Spleen (tissue), 11 donors: ENCODE results near the gene SLC9A4. TPM values are rescaled to one million over a fixed set of nuclear protein-coding genes. Genes with fewer than 3 reads are reported as not detected.

Source experiments
- DNase-seq: peaks from one replicate; pipeline ENCODE4 v3.0.0-alpha.2; 2020
- H3K27ac ChIP-seq, 8 donors: fragments of 200-600 bp; sonication (generic) in 7 of 8; 1 replicate in 4 of 8; 2 replicates in 4 of 8; pipeline versions ENCODE4 v1.5.0 to v1.8.0; 2016 to 2021; ENCODE audit warnings: inconsistent platforms in 4 of 8, mild to moderate bottlenecking in 4 of 8, moderate library complexity in 1 of 8
- H3K27me3 ChIP-seq, 7 donors: fragments of 200-600 bp; sonication (generic) in 6 of 7; replicated peaks in 1 of 7; 1 replicate in 4 of 7; 2 replicates in 3 of 7; pipeline versions ENCODE4 v1.5.0 to v1.8.0; 2016 to 2021; ENCODE audit warnings: inconsistent platforms in 3 of 7, mild to moderate bottlenecking in 1 of 7
- H3K36me3 ChIP-seq, 6 donors: fragments of 200-600 bp; sonication (generic) in 5 of 6; 1 replicate in 4 of 6; 2 replicates in 2 of 6; pipeline versions ENCODE4 v1.5.0 to v1.8.0; 2016 to 2021; ENCODE audit warnings: inconsistent platforms in 2 of 6
- H3K4me1 ChIP-seq, 6 donors: fragments of 200-600 bp; sonication (generic) in 5 of 6; 1 replicate in 3 of 6; 2 replicates in 3 of 6; pipeline versions ENCODE4 v1.5.0 to v1.8.0; 2016 to 2021; ENCODE audit warnings: inconsistent platforms in 3 of 6
- H3K4me3 ChIP-seq, 8 donors: fragments of 200-600 bp; sonication (generic) in 7 of 8; 1 replicate in 4 of 8; 2 replicates in 4 of 8; pipeline versions ENCODE4 v1.5.0 to v1.8.0; 2016 to 2021; ENCODE audit warnings: inconsistent platforms in 4 of 8, mild to moderate bottlenecking in 4 of 8, moderate library complexity in 2 of 8
- H3K9me3 ChIP-seq, 8 donors: fragments of 200-600 bp; sonication (generic) in 7 of 8; 1 replicate in 4 of 8; 2 replicates in 4 of 8; pipeline versions ENCODE4 v1.5.0 to v1.8.0; 2016 to 2021; ENCODE audit warnings: inconsistent platforms in 4 of 8
- CTCF ChIP-seq, 11 experiments: fragments of 200-600 bp in 7 of 11; fragments of 450-650 bp in 4 of 11; sonication (generic) in 4 of 11; IDR thresholded peaks in 8 of 11; conservative IDR thresholded peaks in 3 of 11; 1 replicate in 7 of 11; 2 replicates in 4 of 11; pipeline versions ENCODE4 v1.4.0 to v1.8.0; 2016 to 2021; ENCODE audit warnings: antibody characterized with exemption in 11 of 11, inconsistent platforms in 4 of 11, mild to moderate bottlenecking in 1 of 11
- POLR2A ChIP-seq, 3 donors: fragments of 450-650 bp; IDR thresholded peaks; one replicate each; pipeline ENCODE4 v1.5.1; 2017; ENCODE audit warnings: antibody characterized with exemption in 3 of 3, mild to moderate bottlenecking in 1 of 3
- POLR2AphosphoS5 ChIP-seq, 3 donors: sonication (generic); formaldehyde crosslinking; IDR thresholded peaks; one replicate each; pipeline ENCODE4 v1.5.1; 2017; ENCODE audit warnings: antibody characterized with exemption in 3 of 3
- WGBS, 5 donors: extraction: QIAGEN DNeasy Blood & Tissue Kit in 3 of 5; methylation state at CpG; one replicate each; pipeline versions ENCODE4 v1.1.5 to v1.1.7; 2013 to 2018; 5-methylcytosine and 5-hydroxymethylcytosine counted together
- intact Hi-C: fragments of 100-400 bp; cut with DNase I; formaldehyde crosslinking; loops from one replicate; pipeline ENCODE4 v1.15.0; 2023; ENCODE audit warnings: low total_unique reads
- polyA plus RNA-seq, 3 donors: library from polyadenylated mRNA; stranded (reverse); fragments of 200-250 nt; gene quantifications; one replicate each; pipeline ENCODE4 v1.2.1, GENCODE V29; 2013
- total RNA-seq, 7 donors: library from RNA; depleted of rRNA in 3 of 7; stranded (reverse); fragments of >200 nt in 3 of 7; fragmentation: NEBNext Ultra II Directional in 4 of 7; extraction: Animal tissue kit (Norgen Biotek cat#: 25700) in 4 of 7; gene quantifications; one replicate each; pipeline versions ENCODE4 v1.1.0 to v1.2.1, GENCODE V29; 2016 to 2021
- donor health status: healthy with polysubstance abuse.
- donor health status: DM: no; HTN: no; CAD: no; lungs with moderate emphysema.
- donor health status: DM: no; HTN: no; CAD: no.
- donor health status: Bipolar disorder and iron deficiency.
- donor health status: healthy.
- donor health status: DM: no; HTN: no; CAD: no.
- donor health status: DM: yes; HTN: yes; CAD: no.

SLC9A4 gene
- total and polyA plus RNA-seq, 10 donors: 0.10 TPM; not detected in 9

- Histone ChIP-seq H3K27ac (no peak overlapping the region), H3K27me3 (peaks cover 0 to 13% (median 0%) of the 10 kb centered on the region in 7 donors), H3K4me1 (no peaks in the 10 kb centered on the region), H3K9me3 (peaks cover 4 to 26% (median 21%) of the 10 kb centered on the region in 8 donors), H3K36me3 (no peaks in the 10 kb centered on the region), H3K4me3 (no peak overlapping the region)
- TF ChIP-seq POLR2AphosphoS5 (IDR thresholded peaks at IDR 0.05) (no peak), POLR2A (IDR thresholded peaks at IDR 0.05) (no peak), CTCF (IDR thresholded peaks at IDR 0.05 in 8 of 11, conservative IDR thresholded peaks at IDR 0.05 in 3 of 11) (no peak)
- intact Hi-C loops: no loop called here
- WGBS, 5 donors: 70 to 94% (median 78%) methylated on average over 1 of the region's 1 CpG
- DNase-seq: no peak
Measured at GRCh38 chr2:102544182-102544581, 71.2 kb downstream of the SLC9A4 start.

DNA sequence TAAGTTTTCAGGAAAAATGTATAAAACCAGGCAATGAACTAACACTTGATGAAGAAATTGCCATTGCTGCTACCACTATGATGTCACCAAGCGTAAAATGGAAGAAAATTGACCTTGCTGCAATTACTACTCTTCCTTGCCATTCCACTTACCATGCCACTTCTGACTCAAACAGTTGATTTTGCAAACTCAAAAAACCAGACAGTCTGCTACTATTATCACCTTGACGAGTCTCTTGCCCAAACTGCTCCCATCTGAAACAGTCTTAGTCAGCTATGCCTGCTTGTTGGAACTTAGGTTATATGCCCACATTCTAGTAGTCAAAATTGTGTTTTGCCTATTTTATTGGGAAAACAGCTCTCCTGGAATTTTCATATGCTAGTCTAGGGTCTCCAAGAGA, 74.4 kb downstream of the SLC9A4 start:
- intact Hi-C loops: no loop called here
- Histone ChIP-seq H3K4me1 (no peaks in the 10 kb centered on the region), H3K27ac (no peak overlapping the region), H3K4me3 (no peak overlapping the region), H3K36me3 (no peaks in the 10 kb centered on the region), H3K9me3 (peaks cover 4 to 51% (median 43%) of the 10 kb centered on the region in 8 donors), H3K27me3 (peaks cover 0 to 5% (median 0%) of the 10 kb centered on the region in 7 donors)
- no peak for DNase-seq
- no peak for TF ChIP-seq POLR2AphosphoS5 (IDR thresholded peaks at IDR 0.05)
- TF ChIP-seq CTCF (IDR thresholded peaks at IDR 0.05 in 8 of 11, conservative IDR thresholded peaks at IDR 0.05 in 3 of 11): no peak
- TF ChIP-seq POLR2A (IDR thresholded peaks at IDR 0.05): no peak
- 78 to 91% (median 83%) methylated on average over 2 of the region's 2 CpGs for WGBS, 5 donors

GRCh38 chr2:102549027-102549426, 76.0 kb downstream of the SLC9A4 start:
- Histone ChIP-seq H3K27ac (no peak overlapping the region), H3K4me1 (no peaks in the 10 kb centered on the region), H3K4me3 (no peak overlapping the region), H3K27me3 (peaks cover 0 to 5% (median 0%) of the 10 kb centered on the region in 7 donors), H3K36me3 (no peaks in the 10 kb centered on the region), H3K9me3 (peaks cover 4 to 51% (median 43%) of the 10 kb centered on the region in 8 donors)
- 0% methylated on average over 1 of the region's 1 CpG for WGBS, 5 donors
- intact Hi-C loops: no loop called here
- no peak for DNase-seq
- no peak for TF ChIP-seq POLR2AphosphoS5 (IDR thresholded peaks at IDR 0.05)

DNA sequence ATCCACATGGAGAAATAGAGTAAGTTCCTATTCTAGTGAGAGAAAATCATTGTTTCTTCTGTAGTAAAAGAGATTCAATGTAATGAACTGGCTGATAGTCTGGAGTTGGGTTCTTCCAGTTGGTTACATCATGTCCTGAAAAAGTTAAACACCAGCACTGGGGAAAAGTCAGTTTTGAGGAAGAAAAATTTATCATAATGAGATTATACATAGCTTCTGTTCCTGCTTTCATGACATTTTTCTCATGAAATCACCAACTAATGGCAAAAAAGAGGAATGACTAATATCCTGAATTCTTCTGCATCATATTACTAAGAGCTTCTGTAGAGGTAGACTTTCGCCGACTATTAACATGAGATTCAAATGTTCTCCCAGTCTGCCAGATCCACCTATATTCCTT, 77.1 kb downstream of the SLC9A4 start:
- Histone ChIP-seq H3K36me3 (no peaks in the 10 kb centered on the region), H3K4me1 (no peaks in the 10 kb centered on the region), H3K27ac (no peak overlapping the region), H3K27me3 (peaks cover 0 to 4% (median 0%) of the 10 kb centered on the region in 7 donors), H3K9me3 (peaks cover 4 to 51% (median 43%) of the 10 kb centered on the region in 8 donors), H3K4me3 (no peak overlapping the region)
- intact Hi-C loops: no loop called here
- TF ChIP-seq POLR2A (IDR thresholded peaks at IDR 0.05) (no peak), CTCF (IDR thresholded peaks at IDR 0.05 in 8 of 11, conservative IDR thresholded peaks at IDR 0.05 in 3 of 11) (no peak), POLR2AphosphoS5 (IDR thresholded peaks at IDR 0.05) (no peak)
- WGBS, 5 donors: 87 to 97% (median 93%) methylated on average over 2 of the region's 2 CpGs
- no peak for DNase-seq
